Astrocyte (in vitro differentiated cells and primary cell): ENCODE results near the gene GDF15.

Source experiments
- EZH2 ChIP-seq: IDR thresholded peaks from 2 replicates; pipeline ENCODE4 v1.6.1; 2012; ENCODE audit warnings: mild to moderate bottlenecking, low read length, inconsistent platforms; ENCODE audit not compliant: insufficient read depth
- TF ChIP-seq, protein P1 (sequence below): IDR thresholded peaks from 2 replicates; pipeline ENCODE4 v1.5.1; 2011; ENCODE audit warnings: low read depth, mild to moderate bottlenecking, inconsistent platforms, low read length, moderate library complexity; ENCODE audit not compliant: insufficient read depth

DNA sequence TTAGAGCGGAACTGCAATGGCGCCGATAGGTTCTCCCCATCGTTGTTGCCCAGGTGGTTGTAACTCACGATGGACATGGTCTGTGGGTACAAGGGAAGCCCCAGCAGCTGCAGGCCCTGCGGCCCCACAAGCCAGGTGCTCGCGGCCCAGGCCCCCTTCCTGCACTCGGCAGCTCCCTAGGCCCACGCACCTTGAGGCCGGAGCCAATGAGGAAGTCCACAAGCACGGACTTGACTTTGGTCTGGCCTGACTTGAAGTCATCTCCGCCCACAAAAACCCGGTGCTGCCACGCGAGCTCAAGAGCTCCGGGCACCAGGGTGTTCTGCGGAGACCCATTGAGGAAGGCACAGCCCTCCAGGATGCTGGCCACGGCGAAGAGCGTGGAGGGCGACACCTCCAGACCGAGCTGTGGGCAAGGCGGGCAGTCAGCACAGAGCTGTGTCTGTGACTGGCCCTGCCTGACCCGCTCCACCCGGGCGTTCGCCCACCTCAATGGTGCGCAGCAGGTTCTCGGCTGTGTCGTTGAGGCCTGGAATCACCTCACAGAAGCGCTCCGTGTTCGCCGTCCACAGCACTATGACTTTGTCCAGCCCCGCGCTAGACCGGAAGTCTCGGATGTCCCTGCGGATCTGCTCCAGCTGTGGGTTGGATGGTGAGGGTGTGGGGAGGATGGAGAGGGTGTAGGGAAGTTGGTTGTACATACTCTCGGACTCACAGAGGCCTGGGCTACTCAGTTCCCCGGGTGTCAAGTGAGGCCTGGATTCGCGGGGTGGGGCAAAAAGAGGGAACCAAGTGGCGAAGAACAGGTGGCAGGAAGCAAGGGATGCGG lies 50.1 kb downstream of the GDF15 start:
- TF ChIP-seq, protein P1, sequence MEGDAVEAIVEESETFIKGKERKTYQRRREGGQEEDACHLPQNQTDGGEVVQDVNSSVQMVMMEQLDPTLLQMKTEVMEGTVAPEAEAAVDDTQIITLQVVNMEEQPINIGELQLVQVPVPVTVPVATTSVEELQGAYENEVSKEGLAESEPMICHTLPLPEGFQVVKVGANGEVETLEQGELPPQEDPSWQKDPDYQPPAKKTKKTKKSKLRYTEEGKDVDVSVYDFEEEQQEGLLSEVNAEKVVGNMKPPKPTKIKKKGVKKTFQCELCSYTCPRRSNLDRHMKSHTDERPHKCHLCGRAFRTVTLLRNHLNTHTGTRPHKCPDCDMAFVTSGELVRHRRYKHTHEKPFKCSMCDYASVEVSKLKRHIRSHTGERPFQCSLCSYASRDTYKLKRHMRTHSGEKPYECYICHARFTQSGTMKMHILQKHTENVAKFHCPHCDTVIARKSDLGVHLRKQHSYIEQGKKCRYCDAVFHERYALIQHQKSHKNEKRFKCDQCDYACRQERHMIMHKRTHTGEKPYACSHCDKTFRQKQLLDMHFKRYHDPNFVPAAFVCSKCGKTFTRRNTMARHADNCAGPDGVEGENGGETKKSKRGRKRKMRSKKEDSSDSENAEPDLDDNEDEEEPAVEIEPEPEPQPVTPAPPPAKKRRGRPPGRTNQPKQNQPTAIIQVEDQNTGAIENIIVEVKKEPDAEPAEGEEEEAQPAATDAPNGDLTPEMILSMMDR: no peak
- no peak for TF ChIP-seq EZH2
